HUDEP-2 (cell line): Measurements from ENCODE around the gene ZMYND15.

Source experiments
- DNase-seq, 76 experiments: peaks; one replicate each; lab custom pipeline; 2025; ENCODE audit not compliant: unreplicated experiment in 76 of 76; lab: John Stamatoyannopoulos, UW

ZMYND15 gene

DNA sequence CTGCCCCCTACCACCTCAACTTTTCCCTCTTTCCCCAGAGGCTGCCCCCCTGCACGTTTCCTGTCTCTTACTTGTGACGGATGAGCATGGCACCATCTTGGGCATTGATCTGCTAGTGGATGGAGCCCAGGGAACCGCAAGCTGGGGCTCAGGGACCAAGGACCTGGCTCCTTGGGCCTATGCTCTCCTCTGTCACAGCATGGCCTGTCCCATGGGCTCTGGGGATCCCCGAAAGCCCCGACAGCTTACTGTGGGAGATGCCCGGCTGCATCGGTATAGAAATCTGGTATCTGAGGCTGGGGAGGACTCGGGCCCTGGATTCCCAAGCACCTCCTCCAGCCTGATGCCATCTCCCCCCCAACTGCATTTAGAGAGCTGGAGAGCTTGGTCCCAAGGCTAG lies 1.9 kb downstream of the ZMYND15 start:
- no peak for DNase-seq

DNA sequence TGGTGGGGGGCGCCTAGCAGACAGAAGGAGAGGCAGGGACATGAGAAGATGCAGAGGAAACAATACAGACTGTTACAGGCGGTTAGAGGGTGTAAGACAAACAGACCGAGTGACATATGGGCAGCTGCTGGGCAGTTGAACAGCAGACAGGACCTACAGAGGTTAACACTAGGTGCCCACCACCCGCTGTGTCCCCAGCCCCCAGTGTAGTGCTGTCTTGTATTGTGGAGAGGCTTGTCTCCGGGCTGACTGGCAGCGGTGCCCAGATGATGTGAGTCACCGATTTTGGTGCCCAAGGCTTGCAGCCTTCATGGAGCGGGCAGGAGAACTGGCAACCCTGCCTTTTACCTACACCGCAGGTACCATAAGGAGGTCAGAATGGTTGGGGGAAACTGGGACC lies 2.5 kb downstream of the ZMYND15 start:
- no peak for DNase-seq

DNA sequence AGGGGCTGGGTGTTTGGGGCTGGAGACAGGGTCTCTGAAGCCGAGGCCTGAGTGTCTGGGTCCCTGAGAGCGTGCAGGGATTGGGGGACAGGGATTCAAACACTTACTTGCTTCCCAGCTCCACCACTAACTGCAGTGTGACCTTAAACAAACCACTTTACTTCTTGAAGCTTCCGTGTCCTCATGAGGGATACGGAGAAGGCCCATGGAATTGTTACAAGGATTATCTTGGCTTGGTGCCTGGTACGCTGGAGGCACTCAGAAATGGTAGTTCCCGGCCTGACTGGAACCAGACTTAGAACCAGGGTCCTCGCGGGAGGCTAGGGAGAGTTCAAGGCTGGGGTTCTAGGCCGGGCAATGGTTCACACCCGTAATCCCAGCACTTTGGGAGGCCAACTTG lies 3.0 kb downstream of the ZMYND15 start:
- no peak for DNase-seq

DNA sequence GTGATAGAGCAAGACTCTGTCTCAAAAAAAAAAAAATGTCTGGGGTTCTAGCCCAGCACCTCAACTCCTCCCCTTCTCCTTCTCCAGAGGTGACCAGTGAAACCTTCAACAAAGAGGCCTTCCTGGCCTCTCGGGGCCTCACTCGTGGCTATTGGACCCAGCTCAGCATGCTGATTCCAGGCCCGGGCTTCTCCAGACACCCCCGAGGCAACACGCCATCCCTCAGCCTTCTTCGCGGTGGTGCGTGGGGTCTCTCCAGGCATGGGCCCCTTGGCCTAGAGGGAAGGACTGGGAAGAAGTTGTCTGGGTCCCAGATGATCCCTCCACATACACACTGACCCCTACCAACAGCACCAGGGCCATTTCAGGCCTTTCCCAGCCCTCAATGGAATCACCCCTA lies 3.6 kb downstream of the ZMYND15 start:
- DNase-seq = no peak

DNA sequence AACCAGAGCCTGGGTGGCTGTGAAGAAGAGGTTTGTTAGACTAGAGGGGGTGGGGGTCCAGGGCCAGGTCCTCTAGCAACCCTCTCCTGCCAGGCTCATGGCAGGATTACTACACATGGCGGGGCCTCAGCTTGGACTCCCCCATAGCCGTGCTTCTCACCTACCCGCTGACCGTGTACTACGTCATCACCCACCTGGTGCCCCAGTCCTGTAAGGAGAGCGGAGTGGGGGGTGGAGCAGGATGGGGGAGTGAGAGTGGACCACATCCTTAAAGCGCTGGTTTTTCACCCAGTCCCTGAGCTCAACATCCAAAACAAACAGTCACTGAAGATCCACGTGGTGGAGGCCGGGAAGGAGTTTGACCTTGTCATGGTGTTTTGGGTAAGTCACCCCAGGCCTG lies 4.3 kb downstream of the ZMYND15 start:
- no peak for DNase-seq

DNA sequence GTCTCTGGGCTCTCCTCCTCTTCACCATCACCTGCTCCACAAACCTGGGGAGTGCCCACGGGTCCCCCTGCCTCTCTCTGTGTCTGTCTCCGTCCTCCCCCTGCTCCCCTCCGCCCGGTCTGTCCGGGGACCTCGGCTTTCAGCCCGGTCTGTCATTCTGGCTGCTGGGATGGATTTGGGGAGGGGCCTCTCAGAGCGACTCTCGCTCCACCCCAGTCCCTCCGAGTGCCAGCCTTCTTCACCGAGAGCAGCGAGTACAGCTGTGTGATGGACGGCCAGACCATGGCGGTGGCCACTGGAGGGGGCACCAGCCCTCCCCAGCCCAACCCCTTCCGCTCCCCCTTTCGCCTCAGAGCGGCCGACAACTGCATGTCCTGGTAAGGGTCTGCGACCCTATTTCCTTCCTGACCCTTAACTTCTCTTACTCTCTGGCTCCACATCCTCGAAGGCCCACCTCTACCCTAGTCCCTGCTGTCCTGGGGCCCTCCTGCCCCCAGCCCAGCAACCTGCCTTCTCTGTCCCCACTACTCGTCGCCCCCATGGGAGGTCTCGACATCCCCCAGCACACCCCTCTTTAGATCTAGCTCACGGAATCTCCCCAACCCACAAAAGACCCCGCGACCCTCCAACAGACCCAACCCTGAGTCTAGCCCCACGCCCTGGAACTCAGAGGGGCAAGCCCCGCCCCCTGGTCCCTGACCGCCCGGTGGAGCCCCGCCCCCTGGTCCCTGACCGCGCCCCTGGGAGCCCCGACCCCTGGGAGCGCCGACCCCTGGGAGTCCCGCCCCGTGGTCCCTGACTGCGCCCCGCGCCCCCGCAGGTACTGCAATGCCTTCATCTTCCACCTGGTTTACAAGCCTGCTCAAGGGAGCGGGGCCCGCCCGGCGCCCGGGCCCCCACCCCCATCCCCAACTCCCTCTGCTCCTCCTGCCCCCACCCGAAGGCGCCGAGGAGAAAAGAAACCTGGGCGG lies 5.7 kb downstream of the ZMYND15 start:
- no peak for DNase-seq

DNA sequence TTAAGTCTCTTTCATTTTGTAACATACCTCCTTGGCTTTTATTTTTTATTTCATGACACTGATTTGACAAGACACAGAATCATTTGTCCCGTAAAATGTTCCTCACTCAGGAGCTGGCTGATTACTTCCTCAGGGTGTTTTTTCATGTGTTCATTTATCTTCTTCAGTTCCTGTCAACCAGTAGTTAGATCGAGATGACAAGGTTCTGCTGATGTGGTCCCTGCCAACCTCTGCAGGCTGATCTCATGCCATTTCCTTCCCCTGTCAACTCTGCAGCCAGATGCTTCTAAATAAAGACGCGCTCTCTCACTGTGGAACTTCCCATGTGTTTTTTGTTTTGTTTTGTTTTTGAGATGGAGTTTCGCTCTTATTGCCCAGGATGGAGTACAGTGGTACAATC lies 8.2 kb downstream of the ZMYND15 start:
- no peak for DNase-seq

DNA sequence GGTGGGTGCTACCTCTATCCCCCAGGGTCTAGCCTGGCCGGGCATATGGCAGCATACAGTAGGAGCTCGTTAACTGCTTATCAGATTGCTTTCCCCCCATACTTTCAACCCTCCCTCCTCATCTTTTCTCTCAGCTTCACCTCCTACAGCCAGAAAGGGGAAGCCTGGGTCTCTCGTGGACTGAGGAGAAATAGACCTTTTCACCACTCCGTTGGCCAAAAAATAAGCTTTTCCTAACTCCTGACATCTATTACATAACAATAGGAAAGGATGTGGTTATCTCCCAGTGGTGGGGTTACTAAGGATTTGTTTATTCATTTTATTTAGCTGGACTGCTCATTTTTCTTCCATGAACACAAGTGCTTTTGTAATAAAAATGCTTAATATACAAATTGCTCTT lies 9.1 kb downstream of the ZMYND15 start:
- no peak for DNase-seq

DNA sequence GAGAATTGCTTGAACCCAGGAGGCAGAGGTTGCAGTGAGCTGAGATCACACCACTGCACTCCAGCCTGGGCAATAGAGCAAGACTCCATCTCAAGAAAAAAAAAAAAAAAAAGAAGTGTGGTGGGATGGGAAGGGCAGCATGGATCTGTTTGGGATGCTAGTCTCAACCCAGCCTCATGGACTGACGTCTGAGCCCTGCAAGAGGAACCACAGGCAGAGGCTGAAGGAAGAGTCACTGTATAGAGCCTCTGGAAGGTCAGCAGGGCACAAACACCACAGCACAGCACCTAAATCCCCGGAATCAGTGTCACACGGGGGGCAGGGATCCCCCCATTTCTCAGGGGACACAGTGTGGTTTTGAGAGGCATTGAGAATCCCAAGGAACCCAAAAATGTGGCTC lies 11.0 kb downstream of the ZMYND15 start:
- DNase-seq = no peak

DNA sequence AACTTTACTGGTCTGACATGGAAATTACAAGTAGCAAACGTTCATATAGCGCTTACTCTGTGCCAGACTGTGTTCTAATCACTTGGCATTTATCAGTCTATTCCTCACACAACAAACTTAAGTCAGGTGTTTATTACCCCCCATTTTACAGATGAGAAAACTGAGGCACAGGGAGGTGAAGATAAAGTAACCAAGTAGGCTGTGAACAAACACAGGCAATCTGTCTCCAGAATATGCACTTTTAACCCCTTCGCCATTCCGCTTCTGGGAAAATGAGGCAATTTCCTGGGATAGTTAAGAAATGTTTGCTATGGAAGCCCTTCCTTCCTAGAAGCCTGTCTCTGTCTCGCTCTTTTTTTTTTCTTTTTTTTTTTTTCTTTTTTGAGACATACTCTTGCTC lies 12.3 kb downstream of the ZMYND15 start:
- DNase-seq = no peak

DNA sequence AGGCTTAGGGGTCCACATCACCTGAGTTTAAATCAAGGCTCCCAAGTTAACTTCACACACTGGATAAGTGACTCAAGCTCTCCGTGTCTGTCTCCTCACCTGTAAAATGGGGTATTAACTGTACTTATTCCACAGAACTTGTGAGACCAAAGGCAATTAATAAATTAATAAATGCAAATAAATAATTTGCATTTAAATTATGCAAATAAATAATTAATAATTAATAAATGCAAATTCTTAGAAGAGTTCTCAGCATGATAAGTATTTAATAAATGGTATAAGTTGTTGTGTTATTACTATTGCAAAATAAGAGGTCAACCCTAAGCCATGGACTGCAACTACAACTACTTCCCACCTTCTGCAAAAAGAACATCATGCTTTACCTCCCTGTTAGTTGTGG lies 13.8 kb downstream of the ZMYND15 start:
- DNase-seq = no peak

DNA sequence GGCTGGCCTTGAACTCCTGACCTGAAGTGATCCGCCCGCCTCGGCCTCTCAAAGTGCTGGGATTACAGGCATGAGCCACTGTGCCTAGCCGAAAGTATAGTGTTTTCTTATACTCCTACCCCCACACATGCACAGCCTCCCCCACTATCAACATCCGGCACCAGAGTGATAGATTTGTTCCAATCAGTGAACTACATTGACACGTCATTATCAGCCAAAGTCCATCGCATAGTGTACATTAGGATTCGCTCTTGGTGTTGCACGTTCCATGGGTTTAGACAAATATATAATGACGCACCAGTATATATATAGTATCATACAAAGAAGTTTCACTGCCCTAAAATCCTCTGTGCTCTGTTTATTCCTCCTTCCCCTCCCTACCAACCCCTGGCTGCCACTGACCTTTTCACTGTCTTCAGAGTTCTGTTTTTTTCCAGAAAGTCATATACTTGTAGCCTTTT lies 20.2 kb downstream of the ZMYND15 start:
- DNase-seq = no peak

DNA sequence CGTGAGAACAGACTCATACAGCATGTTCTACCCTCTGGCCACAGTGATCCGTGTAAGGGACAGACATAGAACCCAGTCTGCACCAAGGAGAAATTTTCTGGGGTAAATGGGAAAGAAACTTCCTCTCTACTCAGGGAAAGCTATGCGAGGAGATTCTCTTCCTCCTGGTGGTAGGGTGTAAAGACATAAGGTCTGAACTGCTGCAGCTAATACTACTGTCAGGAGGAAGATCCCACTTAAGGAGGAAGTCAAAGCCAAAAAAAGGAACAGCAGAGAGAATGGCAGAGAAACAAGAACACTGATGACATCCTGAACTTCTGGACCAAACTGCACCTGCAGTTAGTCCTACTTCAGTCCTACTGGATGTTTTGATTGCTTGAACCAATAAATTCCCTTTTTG lies 25.0 kb downstream of the ZMYND15 start:
- no peak for DNase-seq

DNA sequence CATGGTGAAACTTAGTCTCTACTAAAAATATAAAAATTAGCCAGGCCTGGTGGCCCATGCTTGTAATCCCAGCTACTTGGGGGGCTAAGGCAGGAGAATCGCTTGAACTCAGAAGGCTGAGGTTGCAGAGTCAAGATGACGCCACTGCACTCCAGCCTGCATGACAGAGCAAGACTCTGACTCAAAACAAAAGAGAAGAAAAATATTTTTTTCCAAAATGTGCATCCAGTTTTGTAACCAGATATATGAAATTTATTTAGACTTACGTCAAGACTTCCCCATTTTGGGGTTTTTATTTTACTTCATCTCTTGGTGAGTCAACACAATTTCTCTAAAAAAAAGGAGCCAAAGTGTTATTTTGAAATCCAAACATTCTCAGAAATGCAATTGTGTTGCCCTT lies 26.6 kb downstream of the ZMYND15 start:
- no peak for DNase-seq

DNA sequence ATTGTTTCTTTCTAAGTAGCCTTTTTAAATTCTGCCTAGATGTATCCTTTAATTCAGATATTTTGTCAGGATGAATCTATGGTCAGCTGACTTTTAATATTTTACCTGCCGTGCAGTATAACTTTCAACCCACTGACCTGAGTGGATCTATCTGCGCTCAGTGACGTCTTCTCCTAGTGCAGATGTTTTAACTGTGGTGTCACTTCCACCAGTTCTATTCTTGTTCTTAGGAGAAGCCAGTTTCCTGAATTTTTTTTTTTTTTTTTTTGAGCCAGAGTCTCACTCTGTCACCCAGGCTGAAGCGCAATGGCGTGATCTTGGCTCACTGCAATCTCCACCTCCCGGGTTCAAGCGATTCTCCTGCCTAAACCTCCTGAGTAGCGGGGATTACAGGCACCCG lies 27.1 kb downstream of the ZMYND15 start:
- no peak for DNase-seq

DNA sequence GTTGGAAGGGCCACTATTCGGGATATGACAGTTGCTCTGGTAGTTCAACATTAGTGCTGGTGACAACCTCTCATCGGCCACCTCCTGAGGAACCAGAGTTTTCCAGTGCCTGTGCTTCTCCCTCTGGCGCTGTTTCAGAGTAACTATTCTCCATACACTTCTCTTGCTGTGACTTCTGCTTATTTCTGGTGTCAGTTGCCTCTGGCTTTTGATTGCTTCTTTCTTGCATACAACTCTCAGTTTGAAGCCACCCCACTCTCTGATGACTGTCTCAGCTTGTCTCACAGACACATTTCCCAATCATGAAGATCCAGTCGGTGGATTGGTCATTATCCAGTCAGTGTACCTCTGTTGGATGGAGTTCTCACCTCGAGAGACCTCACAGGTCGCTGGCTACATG lies 28.7 kb downstream of the ZMYND15 start:
- no peak for DNase-seq

DNA sequence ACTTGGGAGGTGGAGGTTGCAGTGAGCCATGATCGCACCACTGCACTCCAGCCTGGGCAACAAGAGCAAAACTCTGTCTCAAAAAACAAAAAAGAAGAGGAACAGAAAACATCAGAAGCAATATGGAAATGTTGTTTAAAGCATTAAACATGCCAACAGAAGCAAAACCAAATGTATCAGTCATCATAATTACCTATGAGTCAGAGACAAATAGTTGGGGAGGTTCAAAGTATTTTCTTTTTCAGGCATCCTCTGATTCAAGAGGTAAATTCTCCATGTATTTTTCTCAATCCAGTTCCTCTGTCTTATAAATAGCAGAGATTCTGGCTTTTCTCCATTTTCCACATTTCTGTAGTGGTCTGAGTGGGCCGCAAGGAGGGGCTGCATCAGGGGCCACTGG lies 30.0 kb downstream of the ZMYND15 start:
- DNase-seq = no peak

DNA sequence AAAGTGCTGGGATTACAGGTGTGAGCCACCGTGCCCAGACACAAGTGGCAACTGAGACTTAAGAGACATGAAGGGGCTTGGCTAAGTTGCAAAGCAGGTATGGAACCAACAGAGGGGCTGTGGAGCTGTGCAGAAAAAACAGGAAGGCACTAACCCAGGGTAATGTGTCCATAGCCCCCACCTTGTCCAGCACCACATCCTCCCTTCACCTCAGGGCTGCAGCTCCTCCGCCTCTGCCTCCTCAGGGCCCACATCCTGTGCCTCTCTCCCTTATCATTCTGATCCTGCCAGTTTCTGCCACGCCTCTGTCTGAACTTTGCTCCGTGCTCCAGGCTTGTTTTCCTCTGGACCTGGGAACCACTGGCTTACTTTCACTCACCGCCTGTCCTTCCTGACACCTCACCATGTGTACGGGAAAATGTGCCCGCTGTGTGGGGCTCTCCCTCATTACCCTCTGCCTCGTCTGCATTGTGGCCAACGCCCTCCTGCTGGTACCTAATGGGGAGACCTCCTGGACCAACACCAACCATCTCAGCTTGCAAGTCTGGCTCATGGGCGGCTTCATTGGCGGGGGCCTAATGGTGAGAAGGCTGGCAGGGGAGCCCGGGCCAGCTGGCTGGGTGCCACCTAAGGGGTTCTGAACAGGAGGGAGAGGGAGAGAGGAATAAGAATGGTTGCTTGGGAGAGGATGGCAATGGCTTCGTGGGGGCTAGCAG lies 32.0 kb downstream of the ZMYND15 start, which contains the start of gene TM4SF5:
TSS of gene TM4SF5 (plus strand) at position 368 of the 716 bp plus-strand sequence. CDS start at position 405, 37 bp downstream.
- no peak for DNase-seq

DNA sequence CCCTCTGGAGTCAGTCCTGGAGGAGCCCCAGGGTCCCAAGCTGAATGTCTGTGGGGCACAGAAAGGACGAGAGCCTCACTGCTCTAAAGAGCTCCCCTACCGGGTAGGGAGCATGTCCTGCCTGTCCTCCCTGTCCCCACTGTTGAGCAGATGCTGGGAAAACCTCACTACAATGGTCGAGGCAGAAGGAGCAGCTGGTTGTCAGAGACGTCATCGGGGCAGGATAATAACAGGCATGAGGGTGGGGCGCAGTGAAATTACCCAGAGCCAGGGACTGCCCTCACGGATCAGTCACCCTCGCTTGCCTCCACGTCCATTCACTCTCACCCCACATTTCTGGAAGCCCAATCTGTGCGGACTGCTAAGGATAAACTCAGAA lies 32.6 kb downstream of the ZMYND15 start:
- no peak for DNase-seq

DNA sequence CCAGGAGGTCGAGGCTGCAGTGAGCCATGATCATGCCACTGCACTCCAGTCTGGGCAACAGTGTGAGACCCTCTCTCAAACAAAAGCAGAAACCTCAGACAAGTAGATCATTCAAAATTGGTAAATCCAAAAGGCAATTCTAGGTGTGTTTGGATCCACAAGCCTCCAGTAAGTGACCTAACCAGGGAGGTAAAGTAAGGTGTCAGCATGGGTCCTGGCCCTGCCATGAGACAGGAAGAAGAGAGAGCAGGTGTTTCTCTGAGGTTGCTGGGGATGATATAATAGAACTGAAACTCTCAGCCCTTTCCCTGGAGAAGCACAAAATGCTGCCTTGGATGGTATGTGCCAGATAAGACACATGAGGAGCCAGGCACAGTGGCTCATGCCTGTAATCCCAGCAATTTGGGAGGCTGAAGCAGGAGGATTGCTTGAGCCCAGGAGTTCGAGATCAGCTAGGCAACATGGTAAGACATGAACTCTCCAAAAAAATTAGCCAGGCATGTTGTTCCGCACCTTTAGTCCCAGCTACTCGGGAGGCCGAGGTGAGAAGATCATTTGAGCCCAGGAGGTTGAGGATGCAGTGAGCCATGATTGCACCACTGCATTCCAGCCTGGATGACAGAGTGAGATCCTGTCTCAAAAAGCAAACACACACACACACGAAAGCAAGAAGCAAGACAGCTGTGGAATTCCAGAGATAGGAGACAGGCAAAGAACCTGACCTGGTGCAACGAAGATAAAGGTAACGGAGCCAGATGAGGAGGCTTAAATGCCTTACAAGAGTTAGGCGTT lies 38.5 kb downstream of the ZMYND15 start:
- no peak for DNase-seq

DNA sequence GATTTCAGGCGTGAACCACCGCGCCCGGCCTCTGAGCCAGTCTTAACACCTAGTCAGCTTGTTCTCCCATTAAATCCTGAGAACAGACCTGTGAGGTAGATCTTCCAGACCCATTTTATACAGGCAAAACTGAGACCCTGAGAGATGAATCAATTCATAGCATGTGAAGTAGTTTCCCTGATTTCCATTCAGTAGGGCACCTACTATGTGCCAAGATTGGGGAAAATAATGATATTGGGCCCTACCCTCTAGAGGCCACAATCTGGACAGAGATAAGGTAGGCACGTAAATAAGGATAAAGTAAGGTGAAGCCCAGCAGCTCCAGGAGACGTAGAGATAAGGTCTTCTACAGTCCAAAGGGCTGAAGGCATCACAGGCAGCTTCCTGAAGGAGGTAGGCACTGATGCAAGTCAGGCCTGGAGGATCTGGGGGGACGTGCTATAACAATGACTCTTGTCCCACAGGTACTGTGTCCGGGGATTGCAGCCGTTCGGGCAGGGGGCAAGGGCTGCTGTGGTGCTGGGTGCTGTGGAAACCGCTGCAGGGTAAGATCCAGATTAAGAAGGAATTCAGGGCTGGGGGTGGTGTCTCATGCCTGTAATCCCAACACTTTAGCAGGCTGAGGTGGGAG lies 40.8 kb downstream of the ZMYND15 start:
- no peak for DNase-seq
